ENCODE results near the gene EPB41L4A. TPM values are rescaled to one million over a fixed set of nuclear protein-coding genes. Genes with fewer than 3 reads are reported as not detected.
"Not testable (repeated sequence)": the region's sequence is repeated elsewhere in the genome, so short reads cannot be mapped to it uniquely, and the experiment has no call there.

The EPB41L4A gene
- total RNA-seq, 1 donor from 2014 or later, result not detected

DNA sequence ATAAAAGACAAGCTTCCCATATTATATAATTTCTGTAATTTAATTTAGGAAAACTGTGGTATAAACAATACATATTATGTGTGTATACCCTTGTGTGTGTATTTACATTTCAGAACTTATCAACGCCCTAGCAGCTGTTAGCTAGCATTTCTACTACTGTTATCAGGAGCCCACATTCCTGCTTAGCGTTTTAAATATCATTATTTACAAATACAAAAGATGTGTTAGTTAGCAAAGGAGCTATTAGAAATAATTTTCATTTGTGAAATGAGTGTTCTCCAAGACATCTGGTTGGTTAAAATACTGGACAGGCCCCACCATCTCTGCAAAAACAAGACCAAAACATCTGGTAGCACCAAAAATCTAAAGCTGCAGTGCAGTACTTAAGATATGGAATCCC lies 48.0 kb downstream of the EPB41L4A start:
- DNase-seq (ENCODE audit: low spot score), result no peak
- Mint-ChIP-seq H3K27ac (no peak overlapping the region), H3K4me1 (ENCODE audit: low read depth) (no peaks in the 10 kb centered on the region), H3K9me3 (no peaks in the 10 kb centered on the region), H3K27me3 (ENCODE audit: insufficient read depth) (peaks cover 2% of the 10 kb centered on the region), H3K4me3 (no peak overlapping the region), H3K36me3 (ENCODE audit: low read depth) (no peaks in the 10 kb centered on the region)
- intact Hi-C loops (cut with micrococcal nuclease), result no loop called here

GRCh38 chr5:112367400-112367799 lies 51.7 kb downstream of the EPB41L4A start:
- H3K9me3 Mint-ChIP-seq, result no peaks in the 10 kb centered on the region
- H3K27ac Mint-ChIP-seq, result no peak overlapping the region
- no peaks in the 10 kb centered on the region for H3K36me3 Mint-ChIP-seq (ENCODE audit: low read depth)
- H3K4me3 Mint-ChIP-seq, result no peak overlapping the region
- intact Hi-C loops (cut with micrococcal nuclease), result no loop called here
- no peak for DNase-seq (ENCODE audit: low spot score)
- no peaks in the 10 kb centered on the region for H3K27me3 Mint-ChIP-seq (ENCODE audit: insufficient read depth)
- no peaks in the 10 kb centered on the region for H3K4me1 Mint-ChIP-seq (ENCODE audit: low read depth)

- no peaks in the 10 kb centered on the region for H3K27me3 Mint-ChIP-seq (ENCODE audit: insufficient read depth)
- DNase-seq (ENCODE audit: low spot score), result no peak
- H3K4me3 Mint-ChIP-seq, result no peak overlapping the region
- no peaks in the 10 kb centered on the region for H3K9me3 Mint-ChIP-seq
- intact Hi-C loops (cut with micrococcal nuclease), result no loop called here
- no peaks in the 10 kb centered on the region for H3K4me1 Mint-ChIP-seq (ENCODE audit: low read depth)
- H3K27ac Mint-ChIP-seq, result no peak overlapping the region
- no peaks in the 10 kb centered on the region for H3K36me3 Mint-ChIP-seq (ENCODE audit: low read depth)
Observed at GRCh38 chr5:112366987-112367386, 52.1 kb downstream of the EPB41L4A start.

DNA sequence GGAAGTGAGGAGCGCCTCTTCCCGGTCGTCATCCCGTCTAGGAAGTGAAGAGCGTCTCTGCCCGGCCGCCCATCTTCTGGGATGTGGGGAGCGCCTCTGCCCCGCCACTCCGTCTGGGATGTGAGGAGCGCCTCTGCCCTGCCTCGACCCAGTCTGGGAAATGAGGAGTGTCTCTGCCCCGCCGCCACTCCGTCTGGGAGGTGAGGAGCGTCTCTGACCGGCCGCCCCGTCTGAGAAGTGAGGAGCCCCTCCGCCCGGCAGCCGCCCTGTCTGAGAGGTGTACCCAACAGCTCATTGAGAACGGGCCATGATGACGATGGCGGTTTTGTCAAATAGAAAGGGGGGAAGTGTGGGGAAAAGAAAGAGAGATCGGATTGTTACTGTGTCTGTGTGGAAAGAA lies 58.3 kb downstream of the EPB41L4A start:
- H3K36me3 Mint-ChIP-seq (ENCODE audit: low read depth); H3K27ac Mint-ChIP-seq; H3K9me3 Mint-ChIP-seq; H3K27me3 Mint-ChIP-seq (ENCODE audit: insufficient read depth); intact Hi-C loops (cut with micrococcal nuclease); H3K4me1 Mint-ChIP-seq (ENCODE audit: low read depth); DNase-seq (ENCODE audit: low spot score); H3K4me3 Mint-ChIP-seq: not testable (repeated sequence)

DNA sequence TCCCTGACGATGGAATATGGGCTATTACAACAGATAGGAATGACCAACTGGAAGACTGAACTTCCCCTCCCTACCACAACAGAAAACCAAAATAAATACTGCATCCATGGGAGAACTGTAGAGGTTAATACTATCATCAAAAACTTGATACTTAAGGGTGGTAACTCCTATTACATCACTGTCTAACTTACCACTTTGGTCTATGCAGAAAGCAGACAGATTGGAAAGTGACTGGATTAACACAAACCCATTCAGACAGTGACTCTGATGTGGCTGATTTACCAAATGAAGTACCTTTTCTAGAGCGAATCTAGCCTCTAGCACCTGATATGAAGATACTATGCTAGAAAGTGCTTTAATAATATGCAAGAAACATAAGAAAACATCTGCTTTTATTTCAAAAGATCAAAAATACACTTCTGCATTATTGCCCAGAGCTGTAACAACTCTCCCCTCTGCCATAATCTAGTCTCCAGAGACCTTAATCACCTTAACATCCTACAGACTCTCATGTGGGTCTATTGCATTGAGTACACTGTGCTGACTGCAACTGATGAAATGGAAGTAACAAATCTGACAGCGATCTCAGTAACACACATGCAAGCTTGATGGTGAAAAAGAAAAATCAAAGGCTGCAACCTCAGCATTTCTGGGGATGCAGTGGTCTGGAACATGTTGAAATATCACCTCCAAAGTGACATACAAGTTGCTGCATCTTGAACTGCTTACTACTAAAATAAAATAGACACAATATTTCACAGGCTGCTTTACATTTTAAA lies 62.7 kb downstream of the EPB41L4A start:
- H3K27me3 Mint-ChIP-seq (ENCODE audit: insufficient read depth), result no peaks in the 10 kb centered on the region
- H3K27ac Mint-ChIP-seq, result no peak overlapping the region
- no peak for DNase-seq (ENCODE audit: low spot score)
- intact Hi-C loops (cut with micrococcal nuclease), result no loop called here
- no peaks in the 10 kb centered on the region for H3K36me3 Mint-ChIP-seq (ENCODE audit: low read depth)
- H3K9me3 Mint-ChIP-seq, result no peaks in the 10 kb centered on the region
- H3K4me1 Mint-ChIP-seq (ENCODE audit: low read depth), result no peaks in the 10 kb centered on the region
- no peak overlapping the region for H3K4me3 Mint-ChIP-seq

DNA sequence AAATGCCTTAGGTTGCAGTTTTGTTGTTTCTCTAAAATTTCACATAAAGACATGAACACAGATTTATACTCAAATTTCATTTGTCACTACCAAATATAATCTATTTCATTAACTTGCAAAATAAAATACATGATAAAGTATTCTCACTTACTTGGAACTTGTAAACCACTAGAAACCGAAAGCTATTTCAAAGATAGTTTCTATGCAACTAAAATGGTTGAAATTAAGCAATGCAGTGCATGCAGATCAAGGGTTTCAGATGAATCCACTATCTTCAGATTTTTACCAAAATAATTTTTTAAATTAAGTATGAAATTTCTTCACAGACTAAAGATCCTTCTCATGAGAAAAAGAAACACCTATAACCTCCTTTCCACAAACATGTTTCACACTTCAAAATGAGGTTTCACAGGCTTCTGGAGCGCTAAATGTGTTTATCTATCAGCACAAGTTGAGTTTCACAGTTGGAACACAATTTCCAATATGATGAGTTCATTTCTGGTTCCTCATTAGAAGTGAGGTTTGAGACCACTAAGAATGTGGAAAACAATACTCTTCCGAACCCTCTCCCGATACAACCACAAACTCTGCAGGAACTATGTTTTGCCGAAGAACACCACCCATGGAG lies 63.9 kb downstream of the EPB41L4A start:
- DNase-seq (ENCODE audit: low spot score), result no peak
- no peaks in the 10 kb centered on the region for H3K9me3 Mint-ChIP-seq
- no peak overlapping the region for H3K27ac Mint-ChIP-seq
- intact Hi-C loops (cut with micrococcal nuclease), result no loop called here
- no peaks in the 10 kb centered on the region for H3K27me3 Mint-ChIP-seq (ENCODE audit: insufficient read depth)
- H3K4me1 Mint-ChIP-seq (ENCODE audit: low read depth), result no peaks in the 10 kb centered on the region
- no peaks in the 10 kb centered on the region for H3K36me3 Mint-ChIP-seq (ENCODE audit: low read depth)
- no peak overlapping the region for H3K4me3 Mint-ChIP-seq

- Mint-ChIP-seq H3K36me3 (ENCODE audit: low read depth) (no peaks in the 10 kb centered on the region), H3K4me3 (no peak overlapping the region), H3K27ac (no peak overlapping the region)
Observed at GRCh38 chr5:112353678-112354077, 65.4 kb downstream of the EPB41L4A start.

DNA sequence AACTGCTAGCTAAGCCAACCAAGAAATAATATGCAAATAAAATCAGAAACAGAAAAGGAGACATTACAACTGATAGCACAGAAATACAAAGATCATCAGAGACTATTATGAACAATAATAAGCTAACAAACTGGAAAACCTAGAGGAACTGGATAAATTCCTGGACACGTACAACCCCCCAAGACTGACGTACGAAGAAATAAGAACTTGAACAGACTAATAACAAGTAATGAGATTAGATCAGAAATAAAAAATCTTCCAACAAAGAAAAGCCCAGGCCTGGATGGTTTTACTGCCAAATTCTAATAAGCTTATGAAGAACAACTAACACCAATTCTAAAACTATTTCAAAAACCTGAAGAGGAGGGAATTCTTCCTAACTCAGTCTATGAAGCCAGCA lies 67.9 kb downstream of the EPB41L4A start:
- no peak overlapping the region for H3K4me3 Mint-ChIP-seq
- no peaks in the 10 kb centered on the region for H3K27me3 Mint-ChIP-seq (ENCODE audit: insufficient read depth)
- intact Hi-C loops (cut with micrococcal nuclease), result no loop called here
- no peaks in the 10 kb centered on the region for H3K4me1 Mint-ChIP-seq (ENCODE audit: low read depth)
- H3K36me3 Mint-ChIP-seq (ENCODE audit: low read depth), result no peaks in the 10 kb centered on the region
- DNase-seq (ENCODE audit: low spot score), result no peak
- H3K27ac Mint-ChIP-seq, result no peak overlapping the region
- no peaks in the 10 kb centered on the region for H3K9me3 Mint-ChIP-seq

More at GRCh38 chr5:112353678-112354077, 65.4 kb downstream of the EPB41L4A start:
- Mint-ChIP-seq H3K27me3 (ENCODE audit: insufficient read depth) (no peaks in the 10 kb centered on the region), H3K4me1 (ENCODE audit: low read depth) (no peaks in the 10 kb centered on the region), H3K9me3 (no peaks in the 10 kb centered on the region)
- intact Hi-C loops (cut with micrococcal nuclease), result no loop called here
- DNase-seq (ENCODE audit: low spot score), result no peak

- Mint-ChIP-seq H3K4me3 (no peak overlapping the region), H3K36me3 (ENCODE audit: low read depth) (no peaks in the 10 kb centered on the region), H3K9me3 (no peaks in the 10 kb centered on the region), H3K27me3 (ENCODE audit: insufficient read depth) (no peaks in the 10 kb centered on the region), H3K27ac (no peak overlapping the region), H3K4me1 (ENCODE audit: low read depth) (no peaks in the 10 kb centered on the region)
- intact Hi-C loops (cut with micrococcal nuclease), result no loop called here
- no peak for DNase-seq (ENCODE audit: low spot score)
Observed at GRCh38 chr5:112350626-112351025, 68.5 kb downstream of the EPB41L4A start.

GRCh38 chr5:112349371-112349770 lies 69.7 kb downstream of the EPB41L4A start:
- no peaks in the 10 kb centered on the region for H3K4me1 Mint-ChIP-seq (ENCODE audit: low read depth)
- H3K27ac Mint-ChIP-seq, result no peak overlapping the region
- intact Hi-C loops (cut with micrococcal nuclease), result no loop called here
- no peaks in the 10 kb centered on the region for H3K9me3 Mint-ChIP-seq
- no peak overlapping the region for H3K4me3 Mint-ChIP-seq
- H3K36me3 Mint-ChIP-seq (ENCODE audit: low read depth), result no peaks in the 10 kb centered on the region
- no peak for DNase-seq (ENCODE audit: low spot score)
- H3K27me3 Mint-ChIP-seq (ENCODE audit: insufficient read depth), result no peaks in the 10 kb centered on the region

DNA sequence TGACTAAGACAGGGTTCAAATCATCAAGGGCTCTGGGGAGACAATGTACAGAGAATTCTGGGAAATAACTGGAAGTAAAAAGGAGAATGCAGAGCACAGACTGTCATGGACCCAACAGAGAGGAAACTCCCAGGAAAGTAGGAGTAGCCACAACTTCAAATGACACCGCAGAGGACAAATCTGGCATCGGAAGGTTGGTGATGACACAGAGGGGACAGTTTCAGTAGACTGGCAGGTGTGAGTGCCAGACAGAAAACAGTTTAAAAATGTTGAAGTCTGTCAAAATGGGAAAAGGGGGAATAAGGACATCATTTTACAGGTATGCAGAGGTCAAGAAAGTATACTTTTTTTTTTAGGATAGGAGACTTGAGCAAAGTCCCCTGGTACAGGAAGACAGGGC lies 70.2 kb downstream of the EPB41L4A start:
- H3K27me3 Mint-ChIP-seq (ENCODE audit: insufficient read depth), result no peaks in the 10 kb centered on the region
- no peak overlapping the region for H3K4me3 Mint-ChIP-seq
- no peaks in the 10 kb centered on the region for H3K4me1 Mint-ChIP-seq (ENCODE audit: low read depth)
- no peak overlapping the region for H3K27ac Mint-ChIP-seq
- no peaks in the 10 kb centered on the region for H3K36me3 Mint-ChIP-seq (ENCODE audit: low read depth)
- intact Hi-C loops (cut with micrococcal nuclease), result no loop called here
- no peaks in the 10 kb centered on the region for H3K9me3 Mint-ChIP-seq
- no peak for DNase-seq (ENCODE audit: low spot score)

DNA sequence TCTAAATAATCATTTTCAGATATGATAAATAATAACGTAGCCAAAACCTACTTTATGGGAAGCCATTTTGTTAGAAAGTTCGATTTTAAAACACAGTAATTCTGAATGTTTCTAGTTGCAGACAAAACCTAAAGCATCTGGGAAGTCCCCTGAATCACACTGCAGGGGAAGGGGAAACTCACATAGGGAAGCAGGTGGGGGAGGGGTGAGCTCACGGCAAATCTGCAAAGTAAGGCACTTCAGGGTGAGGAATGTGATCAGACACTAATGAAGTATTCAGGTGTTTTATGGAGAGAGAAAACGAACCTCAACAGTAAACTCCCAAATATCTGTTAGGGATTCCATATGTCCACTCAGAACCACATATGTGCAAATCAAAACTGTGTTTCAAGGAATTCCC lies 70.7 kb downstream of the EPB41L4A start:
- Mint-ChIP-seq H3K27ac (no peak overlapping the region), H3K4me3 (no peak overlapping the region), H3K9me3 (no peaks in the 10 kb centered on the region), H3K4me1 (ENCODE audit: low read depth) (no peaks in the 10 kb centered on the region), H3K27me3 (ENCODE audit: insufficient read depth) (no peaks in the 10 kb centered on the region), H3K36me3 (ENCODE audit: low read depth) (no peaks in the 10 kb centered on the region)
- no peak for DNase-seq (ENCODE audit: low spot score)
- intact Hi-C loops (cut with micrococcal nuclease), result no loop called here

DNA sequence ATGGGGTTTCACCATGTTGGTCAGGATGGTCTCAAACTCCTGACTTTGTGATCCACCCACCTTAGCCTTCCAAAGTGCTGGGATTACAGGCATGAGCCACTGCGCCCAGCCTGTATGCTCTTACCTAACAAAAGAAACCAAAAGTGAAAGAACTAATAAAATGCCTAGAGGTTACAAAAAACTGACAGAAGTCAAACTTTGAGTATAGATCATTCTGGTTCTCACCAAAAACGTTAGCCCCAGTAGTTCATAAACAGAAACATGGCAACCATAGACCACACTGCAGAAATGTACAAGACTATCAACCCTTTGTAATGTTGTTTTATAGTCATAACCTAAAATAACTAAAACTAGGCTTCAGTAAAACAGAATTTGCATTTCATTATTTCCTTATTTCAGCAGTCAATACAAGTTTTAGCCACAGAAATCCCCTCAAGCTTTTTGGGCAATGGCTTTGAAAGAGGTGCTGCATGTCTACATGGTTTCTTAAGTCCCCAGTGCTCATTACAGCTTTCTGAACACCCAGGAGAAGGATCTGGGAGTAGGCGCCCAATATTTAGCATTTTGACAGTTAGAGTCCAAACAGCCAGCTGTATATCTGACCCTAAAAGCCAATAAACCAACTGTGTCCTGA lies 72.5 kb downstream of the EPB41L4A start:
- intact Hi-C loops (cut with micrococcal nuclease), result no loop called here
- H3K4me3 Mint-ChIP-seq, result no peak overlapping the region
- no peak overlapping the region for H3K27ac Mint-ChIP-seq
- no peaks in the 10 kb centered on the region for H3K36me3 Mint-ChIP-seq (ENCODE audit: low read depth)
- no peak for DNase-seq (ENCODE audit: low spot score)
- H3K27me3 Mint-ChIP-seq (ENCODE audit: insufficient read depth), result no peaks in the 10 kb centered on the region
- H3K9me3 Mint-ChIP-seq, result no peaks in the 10 kb centered on the region
- H3K4me1 Mint-ChIP-seq (ENCODE audit: low read depth), result no peaks in the 10 kb centered on the region
